ENCODE results near the gene TSPO. TPM values are rescaled to one million over a fixed set of nuclear protein-coding genes. Genes with fewer than 3 reads are reported as not detected.

TSPO gene
- total RNA-seq, 2 donors from 2014 or later, result 266 to 426 TPM

GRCh38 chr22:43166132-43166930 lies 15.0 kb downstream of the TSPO start:
- Histone ChIP-seq H3K27me3 (no peaks in the 10 kb centered on the region), H3K9ac (ENCODE audit: low read depth in 2 of 2, low read length in 2 of 2) (no peak overlapping the region), H3K9me3 (no peaks in the 10 kb centered on the region), H3K36me3 (no peaks in the 10 kb centered on the region), H3K4me3 (no peak overlapping the region), H3K4me1 (no peaks in the 10 kb centered on the region), H3K27ac (no peak overlapping the region)
- DNase-seq, result no peak
- TF ChIP-seq CTCF (IDR thresholded peaks at IDR 0.05), result no peak
- intact Hi-C loops (cut with DNase I), result no loop called here

GRCh38 chr22:43167001-43167589 lies 15.7 kb downstream of the TSPO start:
- no peak for TF ChIP-seq CTCF (IDR thresholded peaks at IDR 0.05)
- no peaks in the 10 kb centered on the region for H3K36me3 ChIP-seq

GRCh38 chr22:43168471-43169309 lies 17.3 kb downstream of the TSPO start:
- Histone ChIP-seq H3K4me3 (no peak overlapping the region), H3K27me3 (no peaks in the 10 kb centered on the region), H3K36me3 (no peaks in the 10 kb centered on the region)

More at GRCh38 chr22:43167001-43167589, 15.7 kb downstream of the TSPO start:
- intact Hi-C loops (cut with DNase I), result no loop called here
- H3K27ac ChIP-seq, result no peak overlapping the region
- no peak overlapping the region for H3K4me3 ChIP-seq
- H3K4me1 ChIP-seq, result no peaks in the 10 kb centered on the region
- DNase-seq, result no peak
- H3K9ac ChIP-seq (ENCODE audit: low read depth in 2 of 2, low read length in 2 of 2), result no peak overlapping the region
- H3K9me3 ChIP-seq, result no peaks in the 10 kb centered on the region
- H3K27me3 ChIP-seq, result no peaks in the 10 kb centered on the region

GRCh38 chr22:43169310-43170130 lies 18.2 kb downstream of the TSPO start:
- no peak for DNase-seq
- Histone ChIP-seq H3K36me3 (no peaks in the 10 kb centered on the region), H3K4me1 (no peaks in the 10 kb centered on the region), H3K4me3 (no peak overlapping the region), H3K9ac (ENCODE audit: low read depth in 2 of 2, low read length in 2 of 2) (peak overlapping the region in 1 of 2 donors; percentile 21), H3K27me3 (no peaks in the 10 kb centered on the region), H3K9me3 (no peaks in the 10 kb centered on the region), H3K27ac (no peak overlapping the region)
- no peak for TF ChIP-seq CTCF (IDR thresholded peaks at IDR 0.05)
- intact Hi-C loops (cut with DNase I), result no loop called here

More at GRCh38 chr22:43168471-43169309, 17.3 kb downstream of the TSPO start:
- no peak for DNase-seq
- Histone ChIP-seq H3K4me1 (no peaks in the 10 kb centered on the region), H3K9me3 (no peaks in the 10 kb centered on the region), H3K9ac (ENCODE audit: low read depth in 2 of 2, low read length in 2 of 2) (no peak overlapping the region), H3K27ac (no peak overlapping the region)
- TF ChIP-seq CTCF (IDR thresholded peaks at IDR 0.05), result no peak
- intact Hi-C loops (cut with DNase I), result no loop called here

GRCh38 chr22:43170131-43170480 lies 18.7 kb downstream of the TSPO start:
- no peak for TF ChIP-seq CTCF (IDR thresholded peaks at IDR 0.05)
- Histone ChIP-seq H3K9me3 (no peaks in the 10 kb centered on the region), H3K36me3 (no peaks in the 10 kb centered on the region), H3K4me3 (no peak overlapping the region), H3K27ac (no peak overlapping the region), H3K4me1 (no peaks in the 10 kb centered on the region), H3K27me3 (no peaks in the 10 kb centered on the region), H3K9ac (ENCODE audit: low read depth in 2 of 2, low read length in 2 of 2) (peak overlapping the region in 1 of 2 donors; percentile 95)
- DNase-seq, result no peak
- intact Hi-C loops (cut with DNase I), result no loop called here

Data from colonic mucosa (tissue), 4 donors.